SKM-1 (cell line): Measurements from ENCODE around the gene DCPS.
"Not testable (repeated sequence)": the region's sequence is repeated elsewhere in the genome, so short reads cannot be mapped to it uniquely, and the experiment has no call there.

Source experiments
- DNase-seq: peaks from one replicate; lab custom pipeline; 2025; ENCODE audit not compliant: unreplicated experiment; lab: John Stamatoyannopoulos, UW

DCPS gene

GRCh38 chr11:126288237-126288636 is 15.6 kb upstream of the DCPS start:
- no peak for DNase-seq

- no peak for DNase-seq
Measured at GRCh38 chr11:126290887-126291286, 13.0 kb upstream of the DCPS start.

- DNase-seq, result no peak
Measured at GRCh38 chr11:126293726-126294125, 10.1 kb upstream of the DCPS start.

- no peak for DNase-seq
Measured at GRCh38 chr11:126297004-126297403, 6.9 kb upstream of the DCPS start.

- no peak for DNase-seq
Measured at GRCh38 chr11:126304457-126305075, 706 bp downstream of the DCPS start.

- no peak for DNase-seq
Measured at GRCh38 chr11:126305699-126306098, 1.8 kb downstream of the DCPS start.

GRCh38 chr11:126307706-126308105 is 3.8 kb downstream of the DCPS start:
- DNase-seq, result no peak

GRCh38 chr11:126308271-126308671 is 4.4 kb downstream of the DCPS start:
- no peak for DNase-seq

GRCh38 chr11:126308771-126309170 is 4.9 kb downstream of the DCPS start:
- DNase-seq, result not testable (repeated sequence)

GRCh38 chr11:126310200-126310991 is 6.5 kb downstream of the DCPS start:
- DNase-seq, result peak; percentile 28

- no peak for DNase-seq
Measured at GRCh38 chr11:126310992-126311310, 7.1 kb downstream of the DCPS start.

- peak; percentile 93 for DNase-seq
Measured at GRCh38 chr11:126311401-126312291, 7.8 kb downstream of the DCPS start.

- no peak for DNase-seq
Measured at GRCh38 chr11:126312961-126313360, 9.1 kb downstream of the DCPS start.

GRCh38 chr11:126313826-126314225 is 10.0 kb downstream of the DCPS start:
- DNase-seq, result no peak

- DNase-seq, result no peak
Measured at GRCh38 chr11:126317432-126317755, 13.5 kb downstream of the DCPS start.

- DNase-seq, result no peak
Measured at GRCh38 chr11:126317756-126318573, 14.1 kb downstream of the DCPS start.

GRCh38 chr11:126318574-126319373 is 14.9 kb downstream of the DCPS start:
- peak; percentile 87 for DNase-seq

- no peak for DNase-seq
Measured at GRCh38 chr11:126319374-126319740, 15.5 kb downstream of the DCPS start.

GRCh38 chr11:126322996-126323395 is 19.1 kb downstream of the DCPS start:
- DNase-seq, result no peak

- DNase-seq, result no peak
Measured at GRCh38 chr11:126327281-126328000, 23.6 kb downstream of the DCPS start.
